ENCODE data around the gene GPR146. TPM values are rescaled to one million over a fixed set of nuclear protein-coding genes. Genes with fewer than 3 reads are reported as not detected.

The GPR146 gene
- total and polyA plus RNA-seq, 2 of the 8 experiments (the other 6 are each of a cell fraction or from before 2014, with no cell fraction given): 1.8 to 2.7 TPM

DNA sequence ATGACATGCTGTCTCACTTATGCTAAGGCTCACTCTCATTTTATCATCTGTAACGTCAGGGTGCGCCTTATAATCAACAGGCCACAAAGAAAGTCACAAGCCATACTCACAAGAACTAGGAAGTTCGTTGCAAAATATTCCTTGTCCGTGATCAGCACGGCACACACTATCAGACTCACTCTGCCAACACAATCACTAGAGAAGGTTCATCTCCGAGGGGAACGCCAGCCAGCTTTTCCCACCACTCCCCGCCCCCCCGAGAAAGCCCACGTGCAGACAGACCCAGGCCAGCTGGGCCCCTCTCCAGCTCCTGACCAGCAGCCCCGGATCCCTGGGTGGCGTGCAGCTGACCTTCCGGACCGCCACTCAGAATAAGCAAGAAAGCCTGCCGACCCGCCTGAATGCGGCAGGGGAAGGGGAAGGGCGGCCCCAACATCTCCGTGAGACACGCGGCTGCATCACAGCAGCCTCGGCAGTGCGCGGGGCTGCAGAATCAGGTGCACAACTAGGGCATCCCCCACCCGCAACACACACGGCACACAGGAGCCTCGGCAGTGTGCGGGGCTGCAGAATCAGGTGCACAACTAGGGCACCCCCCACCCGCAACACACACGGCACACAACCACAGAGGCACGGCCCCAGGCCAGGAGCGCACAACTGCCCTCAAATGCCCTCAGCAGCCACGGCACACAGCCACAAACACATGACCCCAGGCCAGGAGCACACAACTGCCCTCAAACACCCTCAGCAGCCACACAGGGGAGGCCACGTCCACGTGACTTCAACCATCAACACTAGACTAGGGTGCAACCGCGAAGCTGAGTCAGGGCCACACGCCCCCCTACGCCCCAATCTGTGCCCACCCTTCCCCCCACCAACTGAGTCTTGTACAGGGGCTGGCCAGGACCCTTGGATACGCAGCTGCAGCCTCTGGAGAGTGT lies 2.5 kb upstream of the GPR146 start:
- Histone ChIP-seq H3K4me3 (ENCODE audit: extremely low read depth in 1 of 4, insufficient read depth in 2 of 4, low read depth in 3 of 4, low read length in 4 of 4) (no peak overlapping the region), H3K79me2 (ENCODE audit: control insufficient read depth in 1 of 2, insufficient read depth in 2 of 2, low read length in 2 of 2) (peaks cover 0 to 17% of the 10 kb centered on the region in 2 experiments; a peak in 2 of 4 replicates), H4K91ac (replicated peaks; ENCODE audit: insufficient read length, low read length) (peak overlapping the region; percentile 65), H3K23ac (ENCODE audit: insufficient read length) (no peak overlapping the region), H4K8ac (ENCODE audit: extremely low read depth, insufficient read depth, low read length) (no peak overlapping the region; the same call in none of the 2 replicates), H3K23me2 (ENCODE audit: low read depth, low read length) (peaks cover 8% of the 10 kb centered on the region), H2BK15ac (ENCODE audit: low read length) (no peak overlapping the region), H3K27me3 (replicated peaks in 1 of 4; ENCODE audit: control insufficient read depth in 3 of 4, extremely low read depth in 1 of 4, insufficient read depth in 3 of 4, low read length in 3 of 4) (no peaks in the 10 kb centered on the region), H3K9me3 (ENCODE audit: insufficient read depth in 2 of 2, low read depth in 1 of 2, low read length in 1 of 2) (peaks cover 0 to 3% of the 10 kb centered on the region in 2 experiments; a peak in 1 of 4 replicates), H2BK12ac (ENCODE audit: low read depth, low read length) (no peak overlapping the region), H2BK120ac (replicated peaks; ENCODE audit: low read depth, low read length) (no peak overlapping the region), H3K18ac (ENCODE audit: extremely low read depth, low read length) (no peak overlapping the region), H3K27ac (ENCODE audit: low read depth, low read length) (no peak overlapping the region), H3K4me2 (ENCODE audit: insufficient read depth in 1 of 2, low read depth in 2 of 2, low read length in 2 of 2) (no peak overlapping the region), H3K4me1 (replicated peaks in 1 of 4; ENCODE audit: control insufficient read depth in 3 of 4, insufficient read depth in 4 of 4, low read length in 3 of 4) (peaks cover 6 to 17% (median 11%) of the 10 kb centered on the region in 4 experiments), H3K79me1 (ENCODE audit: low read depth, low read length) (peaks cover 9% of the 10 kb centered on the region), H3K14ac (ENCODE audit: insufficient read length) (no peak overlapping the region), H3K36me3 (ENCODE audit: control insufficient read depth in 2 of 4, insufficient read depth in 4 of 4, low read length in 3 of 4) (no peaks in the 10 kb centered on the region), H2AFZ (ENCODE audit: low read length) (no peak overlapping the region), H4K20me1 (replicated peaks in 1 of 2; ENCODE audit: control insufficient read depth in 1 of 2, insufficient read depth in 2 of 2, low read length in 2 of 2) (peaks cover 0 to 6% of the 10 kb centered on the region in 2 experiments), H3K56ac (replicated peaks; ENCODE audit: insufficient read length, low read depth, low read length) (no peak overlapping the region), H4K5ac (ENCODE audit: insufficient read length, low read depth, low read length) (no peak overlapping the region), H3K9ac (replicated peaks in 1 of 4; ENCODE audit: extremely low read depth in 1 of 4, low read depth in 3 of 4, low read length in 3 of 4) (no peak overlapping the region), H2BK20ac (ENCODE audit: low read length) (no peak overlapping the region), H3K4ac (replicated peaks; ENCODE audit: insufficient read length, low read depth, low read length) (no peak overlapping the region), H2BK5ac (ENCODE audit: low read depth, low read length) (no peak overlapping the region), H2AK5ac (ENCODE audit: low read depth, low read length) (peak overlapping the region; percentile 82; the same call in 1 of the 2 replicates)
- TF ChIP-seq RBBP5 (IDR thresholded peaks at IDR 0.05; ENCODE audit: borderline replicate concordance, low read depth, low read length): no peak
- FAIRE-seq (no peak), DNase-seq (ENCODE audit: low read depth in 1 of 2, low spot score in 2 of 2) (no peak)
- CTCF ChIA-PET (ENCODE audit: partially characterized antibody): interaction anchor here (1.2 to 4.8 kb wide), 4 partner anchors 18 to 989 kb away, joined by 3 to 23 read pairs (median 12); no protein-coding TSS in a partner anchor
- POLR2A ChIA-PET (ENCODE audit: partially characterized antibody): interaction anchor here (0.8 to 1.3 kb wide), 2 partner anchors 17 to 64 kb away, joined by 3 read pairs; no protein-coding TSS in a partner anchor
- WGBS, 2 experiments (ENCODE audit: extremely low coverage in 1 of 2, insufficient coverage in 1 of 2, insufficient read length in 1 of 2, insufficient replicate concordance in 2 of 2, low coverage in 1 of 2, low lambda C conversion rate in 2 of 2, missing lambda C conversion rate in 1 of 2): 90% methylated on average over 36 of the region's 40 CpGs; no CpG with 5 or more reads in 1 of the 2 experiments

Measured in H1 (cell line).